ENCODE measurements around the gene CCL4. TPM values are rescaled to one million over a fixed set of nuclear protein-coding genes. Genes with fewer than 3 reads are reported as not detected.
"Not testable (repeated sequence)": the region's sequence is repeated elsewhere in the genome, so short reads cannot be mapped to it uniquely, and the experiment has no call there.

Gene CCL4
- total RNA-seq, 4 donors from 2014 or later, result 0.90 to 2.4 (median 1.9) TPM; not detected in 1

DNA sequence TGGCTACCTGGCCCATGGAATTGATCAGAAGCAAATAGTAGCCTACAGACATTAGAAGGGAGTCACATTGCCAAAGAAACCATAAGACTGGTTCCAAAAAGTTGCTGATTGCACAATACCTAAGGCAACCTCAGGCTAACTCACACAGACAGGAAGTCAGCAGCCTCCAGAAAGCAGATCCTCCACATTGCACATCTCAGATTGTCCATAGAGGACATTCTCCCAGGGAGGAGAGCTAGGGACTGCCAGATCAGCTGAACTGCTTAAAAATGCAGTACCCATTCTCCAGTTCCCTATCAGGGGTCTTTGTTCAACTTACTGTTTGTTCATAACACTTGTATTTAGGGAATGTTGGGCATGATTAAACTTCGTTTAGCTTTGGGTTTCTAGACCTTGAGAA, 17.9 kb upstream of the CCL4 start:
- no peak for TF ChIP-seq POLR2A (IDR thresholded peaks at IDR 0.05)
- TF ChIP-seq EP300 (IDR thresholded peaks at IDR 0.05), result peak in 1 of 2 donors; percentile 65
- TF ChIP-seq CTCF (IDR thresholded peaks at IDR 0.05), result no peak
- WGBS, 2 donors, result 25% methylated on average over 1 of the region's 1 CpG
- peak in 1 of 2 donors; percentile 48 for DNase-seq (ENCODE audit: low spot score in 2 of 2)

GRCh38 chr17:36086791-36087190, 16.8 kb upstream of the CCL4 start:
- H3K36me3 ChIP-seq, result no peaks in the 10 kb centered on the region
- H3K4me3 ChIP-seq, result no peak overlapping the region
- WGBS, 2 donors, result 83 to 90% methylated on average over 1 of the region's 1 CpG
- no peaks in the 10 kb centered on the region for H3K9me3 ChIP-seq
- TF ChIP-seq CTCF (IDR thresholded peaks at IDR 0.05) (no peak), POLR2A (IDR thresholded peaks at IDR 0.05) (no peak), EP300 (IDR thresholded peaks at IDR 0.05) (no peak)
- H3K27ac ChIP-seq, result no peak overlapping the region
- no peaks in the 10 kb centered on the region for H3K4me1 ChIP-seq
- H3K27me3 ChIP-seq, result peaks cover 0 to 2% of the 10 kb centered on the region in 2 donors
- DNase-seq (ENCODE audit: low spot score in 2 of 2), result no peak

More for the DNA sequence above, 17.9 kb upstream of the CCL4 start:
- no peak overlapping the region for H3K4me3 ChIP-seq
- H3K4me1 ChIP-seq, result no peaks in the 10 kb centered on the region
- no peaks in the 10 kb centered on the region for H3K9me3 ChIP-seq
- H3K27ac ChIP-seq, result no peak overlapping the region
- H3K36me3 ChIP-seq, result no peaks in the 10 kb centered on the region
- H3K27me3 ChIP-seq, result no peaks in the 10 kb centered on the region

DNA sequence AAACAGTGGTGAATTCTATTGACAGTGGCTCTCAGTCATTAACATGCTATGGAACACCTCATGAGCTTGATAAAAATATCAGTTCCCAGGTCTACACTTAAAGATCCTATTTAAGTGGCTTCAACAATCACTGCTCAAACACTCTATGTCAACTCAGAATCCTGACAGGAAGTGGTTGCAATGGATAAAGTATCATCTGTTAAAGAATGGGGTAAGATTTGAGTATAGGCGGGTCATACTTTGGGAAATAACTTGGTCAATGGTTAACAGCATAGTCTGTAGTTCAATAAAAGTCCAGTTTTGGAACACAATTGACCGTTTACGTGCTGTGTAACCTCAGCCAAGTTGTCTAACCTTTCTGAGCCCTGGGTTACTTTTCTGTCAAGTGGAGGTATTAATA, 16.2 kb upstream of the CCL4 start:
- DNase-seq (ENCODE audit: low spot score in 2 of 2); H3K4me1 ChIP-seq; H3K36me3 ChIP-seq; H3K4me3 ChIP-seq; H3K27me3 ChIP-seq; H3K9me3 ChIP-seq; H3K27ac ChIP-seq: not testable (repeated sequence)
- WGBS, 2 donors, result 60 to 82% methylated on average over 3 of the region's 3 CpGs

DNA sequence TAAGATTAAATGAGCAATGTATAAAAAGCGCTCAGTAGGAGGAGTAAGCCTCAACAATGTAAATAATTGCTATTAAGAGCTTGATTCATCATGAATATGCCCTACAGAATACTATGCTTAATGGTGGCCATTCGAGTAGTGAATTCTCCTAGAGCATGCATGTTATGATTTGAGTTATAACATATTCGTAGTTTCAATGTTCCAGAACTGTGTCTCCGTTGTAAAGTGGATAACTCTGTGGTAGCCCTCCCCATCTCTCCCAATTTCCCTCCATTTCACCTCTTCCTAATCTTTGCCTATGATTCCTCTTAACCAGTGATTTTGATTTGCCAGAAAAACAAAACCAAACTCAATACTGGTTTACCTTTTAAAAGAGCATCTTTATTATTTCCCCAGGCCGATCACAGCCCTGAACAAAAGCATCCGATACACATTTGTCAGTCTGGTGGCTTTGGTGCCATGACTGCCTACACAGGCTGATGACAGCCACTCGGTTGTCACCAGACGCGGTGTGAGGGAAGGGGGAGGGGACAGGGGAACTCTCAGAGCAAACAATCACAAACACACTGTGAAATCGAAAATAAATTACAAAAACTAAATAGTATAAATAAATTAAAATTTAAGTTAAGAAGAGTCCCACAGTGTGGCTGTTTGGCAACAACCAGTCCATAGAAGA, 15.6 kb upstream of the CCL4 start:
- H3K27me3 ChIP-seq; H3K4me1 ChIP-seq; DNase-seq (ENCODE audit: low spot score in 2 of 2); H3K36me3 ChIP-seq; H3K27ac ChIP-seq; H3K9me3 ChIP-seq; H3K4me3 ChIP-seq: not testable (repeated sequence)
- WGBS, 2 donors, result 83 to 84% methylated on average over 10 of the region's 10 CpGs

- DNase-seq (ENCODE audit: low spot score in 2 of 2), result no peak
- Histone ChIP-seq H3K36me3 (no peaks in the 10 kb centered on the region), H3K4me1 (no peaks in the 10 kb centered on the region), H3K9me3 (no peaks in the 10 kb centered on the region), H3K27ac (no peak overlapping the region), H3K4me3 (no peak overlapping the region), H3K27me3 (peaks cover 0 to 5% of the 10 kb centered on the region in 2 donors)
- TF ChIP-seq CTCF (IDR thresholded peaks at IDR 0.05) (no peak), POLR2A (IDR thresholded peaks at IDR 0.05) (no peak), EP300 (IDR thresholded peaks at IDR 0.05) (no peak)
- 72 to 74% methylated on average over 12 to 14 of the region's 14 CpGs for WGBS, 2 donors
Observed at GRCh38 chr17:36088670-36089338, 14.8 kb upstream of the CCL4 start.

- Histone ChIP-seq H3K4me1 (no peaks in the 10 kb centered on the region), H3K9me3 (no peaks in the 10 kb centered on the region), H3K36me3 (no peaks in the 10 kb centered on the region), H3K27me3 (peaks cover 0 to 5% of the 10 kb centered on the region in 2 donors), H3K4me3 (no peak overlapping the region), H3K27ac (no peak overlapping the region)
- TF ChIP-seq CTCF (IDR thresholded peaks at IDR 0.05) (no peak), POLR2A (IDR thresholded peaks at IDR 0.05) (no peak), EP300 (IDR thresholded peaks at IDR 0.05) (no peak)
- no peak for DNase-seq (ENCODE audit: low spot score in 2 of 2)
- 69 to 74% methylated on average over 4 of the region's 4 CpGs for WGBS, 2 donors
Observed at GRCh38 chr17:36089339-36089865, 14.2 kb upstream of the CCL4 start.

Data from tibial nerve (tissue), 4 donors.